NK-92 treated with Interleukin-12 subunit alpha and Interleukin-12 subunit beta, amount 100 ng/mL, for 24 hours (cell line): Measurements from ENCODE around the gene GABBR2.

ENCODE experiments used
- DNase-seq: peaks from one replicate; lab custom pipeline; 2025; lab: John Stamatoyannopoulos, UW

Gene GABBR2

DNA sequence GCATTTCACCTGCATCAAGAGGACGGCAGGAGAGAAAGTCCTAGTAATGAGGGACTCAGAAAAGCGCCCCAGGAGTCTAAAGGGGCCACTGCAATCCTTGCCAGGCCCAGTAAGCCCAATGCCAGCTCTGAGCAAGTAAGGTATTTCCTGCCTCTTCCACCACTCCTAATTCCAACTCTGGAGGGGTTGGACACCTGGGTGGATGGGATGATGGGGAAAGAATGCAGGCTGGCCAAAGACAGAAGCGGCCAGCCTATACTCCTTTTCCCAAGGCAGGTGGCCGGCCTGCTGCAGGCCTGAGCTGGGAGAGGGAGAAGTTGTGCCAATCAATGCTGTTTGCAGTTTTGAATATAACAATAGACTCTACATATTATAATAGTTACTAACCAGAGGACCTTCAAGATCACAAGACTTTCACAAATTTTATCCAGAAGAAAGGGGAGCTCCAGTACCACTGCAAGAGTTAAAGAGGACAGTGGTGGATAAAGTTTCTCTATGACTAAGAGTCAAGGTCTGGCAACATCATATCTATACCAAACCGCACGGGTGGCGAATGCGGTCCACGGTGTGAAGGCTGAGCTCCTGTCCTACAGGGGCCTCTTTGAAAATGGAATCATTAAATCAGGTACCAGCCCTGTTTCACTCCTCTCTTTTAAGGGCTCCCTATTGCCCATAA, 338.3 kb downstream of the GABBR2 start:
- no peak for DNase-seq

DNA sequence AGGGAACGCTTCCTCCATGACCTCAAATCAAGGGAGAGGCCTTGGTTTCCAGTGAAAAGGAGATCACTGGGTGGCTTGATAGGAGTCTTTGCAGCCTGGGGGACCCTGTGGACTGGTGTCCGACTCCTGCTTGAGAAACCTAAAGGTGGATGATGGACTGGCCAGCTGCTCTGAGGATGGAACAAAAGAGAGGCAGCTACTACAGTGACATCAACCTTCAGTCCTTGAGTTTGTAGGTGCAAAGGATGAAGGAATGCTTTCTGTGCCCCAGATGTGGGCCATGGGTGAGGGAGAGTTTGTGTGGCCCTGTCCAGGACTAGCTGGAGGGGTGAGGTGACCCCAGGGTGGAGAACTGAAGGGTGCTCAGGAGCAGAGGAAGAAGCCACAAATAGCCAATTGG, 338.8 kb downstream of the GABBR2 start:
- no peak for DNase-seq

DNA sequence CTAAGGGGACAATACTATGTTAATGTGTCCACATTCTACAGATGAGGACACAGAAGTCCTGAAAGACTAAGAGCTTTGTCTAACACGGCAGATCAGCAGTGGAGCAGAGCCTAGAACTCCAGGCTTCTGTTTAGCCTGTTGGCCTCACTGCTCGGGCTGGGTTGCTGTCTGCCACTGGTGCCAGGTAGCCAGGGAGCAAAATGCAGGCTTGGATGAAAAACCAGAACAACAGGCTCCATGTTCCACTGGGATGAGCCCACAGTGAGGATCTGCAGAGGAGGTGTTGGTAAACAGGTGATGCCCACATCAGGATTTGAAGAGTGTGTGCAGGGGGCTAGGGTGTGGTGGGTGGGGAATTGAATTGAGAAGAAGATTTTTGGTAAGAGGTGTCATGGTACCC, 339.3 kb downstream of the GABBR2 start:
- no peak for DNase-seq

DNA sequence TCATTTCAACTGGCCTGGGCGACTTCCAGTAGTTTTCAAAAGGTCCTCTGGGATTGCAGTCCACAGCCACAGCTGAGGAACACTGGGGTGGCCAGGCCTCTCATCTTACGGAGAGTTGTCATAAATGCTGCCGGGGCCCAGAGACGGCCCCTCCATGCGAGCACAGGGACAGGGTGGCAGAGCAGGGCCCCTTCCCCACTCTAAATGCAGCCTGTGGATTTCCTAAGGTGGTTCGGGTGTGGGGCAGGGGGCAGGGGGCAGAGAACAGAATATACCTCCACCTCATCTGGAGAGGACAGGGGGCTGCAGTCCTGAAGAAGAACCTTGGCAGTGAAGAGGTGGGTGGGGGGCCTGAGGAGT, 339.7 kb downstream of the GABBR2 start:
- no peak for DNase-seq

DNA sequence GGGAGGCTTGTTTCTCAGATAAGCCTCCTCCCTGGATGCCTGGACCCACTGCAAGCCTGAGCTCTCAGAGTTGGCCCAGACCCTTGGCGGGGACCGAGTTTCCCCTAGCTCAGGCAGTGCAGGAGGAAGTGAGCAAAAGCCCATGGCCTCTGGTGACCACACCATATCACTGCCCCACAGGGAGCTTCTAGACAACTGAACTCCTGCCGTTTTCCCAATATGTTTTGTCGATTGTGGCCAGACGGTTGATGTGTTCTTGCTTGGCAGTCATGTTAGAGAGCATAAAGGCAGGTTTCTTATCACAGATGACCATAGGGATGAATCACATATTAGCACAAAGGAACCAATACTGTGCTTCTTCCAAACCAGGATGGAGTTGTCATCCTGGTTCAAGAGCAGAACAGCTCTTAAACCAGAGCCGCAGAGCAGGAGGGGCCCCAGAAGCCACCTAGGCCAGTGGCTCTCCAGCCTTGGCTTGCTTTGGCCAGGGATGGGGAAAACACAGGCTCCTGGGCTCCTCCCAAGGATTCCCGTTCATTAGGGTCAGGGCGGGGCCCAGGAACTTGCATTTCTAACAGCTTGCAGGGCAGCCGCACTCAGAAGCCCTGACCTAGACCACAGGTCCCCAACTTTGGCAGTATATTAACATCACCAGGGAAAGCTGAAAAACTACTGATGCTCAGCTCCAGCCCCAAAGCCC, 340.2 kb downstream of the GABBR2 start:
- no peak for DNase-seq

DNA sequence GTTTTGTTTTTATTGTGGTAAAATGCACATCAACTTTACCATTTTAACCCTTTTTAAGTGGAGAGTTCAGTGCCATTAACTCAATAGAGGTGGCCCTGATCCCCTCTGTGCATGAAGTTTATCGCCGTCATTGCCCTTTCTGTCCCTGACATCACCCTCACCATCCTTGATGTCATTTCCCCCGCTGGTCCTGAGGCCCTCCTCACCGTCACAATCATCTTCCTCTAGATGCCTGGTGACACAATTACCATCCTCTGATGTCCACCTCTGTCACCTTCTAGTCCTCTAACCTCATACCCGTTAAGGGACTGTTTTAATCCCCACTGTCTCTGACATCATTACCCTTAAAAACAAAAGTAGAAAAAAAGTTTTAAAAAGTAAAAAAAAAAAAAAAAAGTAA, 340.8 kb downstream of the GABBR2 start:
- DNase-seq, result no peak

DNA sequence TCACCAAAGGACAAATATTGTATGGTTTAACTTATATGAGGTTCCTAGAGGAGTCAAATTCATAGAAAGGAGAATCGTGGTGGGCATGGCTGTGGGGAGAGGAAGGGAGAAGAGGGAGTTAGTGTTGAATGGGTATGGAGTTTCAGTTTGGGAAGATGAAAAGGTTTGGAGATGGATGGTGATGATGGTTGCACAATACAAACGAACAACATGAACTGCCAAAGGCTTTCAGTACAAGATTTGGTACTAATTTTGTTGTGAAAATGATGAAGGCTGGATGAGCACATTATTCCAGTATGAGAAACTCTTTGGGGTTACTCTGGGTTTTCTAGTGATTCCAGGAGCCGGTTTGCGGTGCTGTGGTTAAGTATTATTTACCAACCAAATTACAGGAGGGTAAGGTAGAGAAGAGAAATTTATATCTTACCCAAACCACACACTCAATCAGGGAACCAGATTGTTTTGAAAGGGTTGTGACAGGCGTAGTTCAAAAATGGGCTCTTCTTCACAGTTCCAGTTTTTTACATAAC, 341.3 kb downstream of the GABBR2 start:
- DNase-seq, result no peak

DNA sequence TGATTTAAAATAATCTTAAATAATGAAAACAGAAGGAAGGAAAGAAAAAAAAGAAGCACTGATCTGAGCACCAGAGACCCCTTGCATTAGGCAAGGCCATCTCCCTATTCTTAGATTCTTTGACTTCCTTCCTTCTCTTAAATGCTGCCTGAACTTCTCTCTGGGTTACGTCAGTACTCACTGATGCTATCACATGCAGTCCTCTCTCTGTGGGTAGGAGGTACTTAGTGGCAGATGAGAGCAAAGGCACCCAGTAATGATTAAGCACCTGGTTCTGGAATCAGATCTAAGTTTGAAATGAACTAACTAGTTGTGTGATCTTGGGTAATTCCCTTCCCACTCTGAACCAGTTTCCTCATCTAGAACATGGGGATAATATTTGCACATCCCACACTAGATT, 343.0 kb downstream of the GABBR2 start:
- no peak for DNase-seq

DNA sequence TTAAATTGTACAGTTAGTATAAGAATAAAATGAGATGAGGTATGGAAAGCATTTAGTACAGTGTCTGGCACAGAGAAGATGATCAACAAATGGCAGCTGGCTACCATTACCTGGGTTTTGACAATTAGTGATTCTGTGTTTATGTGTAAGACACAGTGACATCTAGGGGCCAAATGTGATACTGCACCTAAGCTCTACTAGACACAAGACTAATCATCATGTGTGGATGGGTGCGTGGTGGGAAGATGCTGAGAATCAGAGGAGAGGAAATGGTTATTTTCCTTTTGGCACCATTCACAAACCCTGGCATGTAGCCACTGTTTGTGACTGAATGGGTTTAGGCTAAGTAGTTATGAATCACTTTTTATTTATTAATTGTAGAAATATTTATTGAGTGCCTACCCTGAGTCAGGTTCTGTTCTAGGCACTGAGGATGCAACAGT, 343.5 kb downstream of the GABBR2 start:
- no peak for DNase-seq

DNA sequence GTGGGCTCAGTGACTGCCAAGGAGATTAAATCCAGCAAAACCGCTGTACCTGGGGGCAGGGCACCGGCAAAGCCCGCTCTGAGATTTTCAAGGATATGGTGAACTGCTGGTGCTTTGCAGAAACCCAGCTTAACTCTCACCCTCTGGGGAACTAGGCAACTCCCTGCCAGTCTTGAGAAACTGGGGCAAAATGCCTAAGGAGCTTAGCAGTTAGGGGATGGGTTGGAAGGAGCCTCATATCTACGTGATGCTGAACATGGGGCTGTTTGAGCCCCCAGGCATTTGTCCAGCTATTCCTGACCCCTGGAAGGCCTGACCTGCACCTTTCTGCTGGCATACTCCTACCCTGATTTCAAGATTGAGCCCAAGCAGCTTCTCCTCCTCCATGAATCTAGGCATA, 344.6 kb downstream of the GABBR2 start:
- DNase-seq, result no peak

DNA sequence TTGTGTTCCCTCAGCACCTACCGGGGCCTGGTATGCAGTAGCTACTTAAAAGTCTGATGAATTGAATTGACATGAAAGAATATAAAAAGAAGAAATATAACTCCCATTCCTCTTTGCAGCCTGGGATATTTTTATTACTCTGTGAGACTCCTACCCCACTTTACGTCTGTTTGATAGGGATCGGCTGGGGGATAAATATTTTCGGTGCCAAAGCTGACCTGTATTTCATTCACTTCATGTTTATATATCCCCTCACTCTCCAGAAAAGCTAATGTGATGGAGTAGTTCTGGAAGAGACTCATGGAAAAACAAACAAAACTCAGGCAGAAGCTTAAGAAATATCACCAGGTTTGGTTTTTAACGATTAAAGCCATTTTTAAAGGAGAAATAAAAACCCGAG, 345.1 kb downstream of the GABBR2 start:
- DNase-seq, result no peak

DNA sequence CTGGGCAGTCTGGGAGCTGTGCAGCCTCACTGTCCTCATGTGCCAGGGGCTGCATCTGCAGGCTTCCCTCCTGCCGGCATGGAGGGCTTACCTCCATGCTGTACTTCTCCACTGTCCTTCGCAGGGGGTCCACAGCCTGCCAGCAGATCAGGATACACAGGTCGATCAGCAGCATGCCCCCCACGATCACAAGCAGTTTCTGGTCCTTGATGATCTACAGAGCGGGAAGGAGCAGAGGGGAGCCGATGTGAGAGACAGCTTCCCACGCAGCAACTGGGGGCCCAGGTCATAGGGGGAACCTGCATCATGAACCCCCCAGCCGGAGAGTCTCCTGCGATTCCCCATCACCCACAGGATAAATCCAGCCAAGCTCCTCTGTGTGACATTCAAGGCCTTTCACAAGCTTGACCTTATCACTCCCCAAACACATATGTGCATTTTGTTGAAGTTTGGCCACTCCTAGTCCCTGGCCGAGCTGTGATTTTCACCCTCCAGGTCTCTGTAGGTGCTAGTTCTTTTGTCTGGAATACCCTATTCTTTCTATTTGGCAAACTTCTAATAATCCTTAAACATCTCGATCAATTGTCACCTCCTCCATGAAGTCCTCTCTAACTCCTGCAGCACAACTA, 346.0 kb downstream of the GABBR2 start:
- no peak for DNase-seq

DNA sequence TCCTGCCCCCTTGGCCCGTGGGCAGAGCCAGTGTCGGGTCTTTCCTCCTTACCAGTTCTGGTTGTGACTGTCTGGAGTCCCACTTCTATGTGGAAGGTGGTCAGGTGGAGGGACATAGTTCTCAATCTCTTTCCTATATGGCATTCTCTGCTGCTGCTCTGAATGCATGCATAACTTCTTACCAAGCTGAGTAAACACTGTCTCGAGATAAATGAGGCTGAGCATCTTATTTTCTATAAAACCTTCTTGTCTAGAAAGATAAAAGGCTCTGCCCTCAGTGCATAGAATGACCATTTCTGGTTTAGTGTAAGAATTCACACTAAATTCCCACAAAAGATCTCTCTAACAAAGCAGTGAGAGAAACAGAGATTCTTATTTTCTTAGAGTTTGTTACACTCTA, 347.1 kb downstream of the GABBR2 start:
- DNase-seq, result no peak

DNA sequence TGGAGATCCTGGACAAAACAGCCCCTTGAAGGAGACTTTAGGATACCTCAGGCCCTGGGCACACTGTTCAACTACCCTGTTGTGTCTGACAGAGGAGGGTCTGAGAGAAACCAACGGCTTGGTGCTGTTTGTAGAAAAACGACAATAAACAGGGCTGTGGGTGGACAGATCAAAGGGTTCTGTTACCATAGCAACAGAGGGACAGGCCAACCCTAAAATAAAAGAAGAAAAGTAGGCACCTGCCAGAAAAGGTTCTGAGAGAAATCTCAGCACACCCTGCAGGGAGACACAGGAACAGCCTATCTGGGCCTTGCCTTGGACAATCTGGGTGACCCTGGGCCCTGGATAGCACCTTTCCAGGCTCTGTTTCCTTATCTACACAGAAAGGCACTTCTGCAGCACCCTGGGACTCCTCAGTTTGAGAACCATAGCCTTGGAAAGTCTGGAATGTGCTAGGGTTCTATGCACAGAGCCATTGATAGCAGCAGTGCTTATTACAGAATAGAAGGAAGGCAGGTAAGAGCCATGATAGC, 348.5 kb downstream of the GABBR2 start:
- no peak for DNase-seq

DNA sequence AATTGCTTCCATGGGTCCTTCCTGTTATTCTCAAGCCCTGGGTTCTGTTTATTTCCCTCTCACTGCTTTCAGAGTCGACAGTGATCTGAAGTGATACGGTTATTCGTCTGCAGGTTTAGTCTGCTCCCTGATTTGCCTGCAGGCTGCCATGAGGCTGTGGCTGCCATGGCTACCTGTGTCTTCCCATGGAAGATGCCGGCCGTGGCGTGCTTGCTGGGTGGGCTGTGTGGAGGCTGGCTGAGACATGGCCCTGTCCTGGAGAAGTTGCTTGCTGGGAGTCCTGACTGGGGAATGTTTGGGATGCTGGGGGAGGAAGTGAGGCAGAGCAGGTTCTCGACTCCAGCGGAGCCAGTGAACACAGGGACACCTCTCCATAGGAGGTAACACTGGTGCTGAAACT, 349.2 kb downstream of the GABBR2 start:
- DNase-seq, result no peak

DNA sequence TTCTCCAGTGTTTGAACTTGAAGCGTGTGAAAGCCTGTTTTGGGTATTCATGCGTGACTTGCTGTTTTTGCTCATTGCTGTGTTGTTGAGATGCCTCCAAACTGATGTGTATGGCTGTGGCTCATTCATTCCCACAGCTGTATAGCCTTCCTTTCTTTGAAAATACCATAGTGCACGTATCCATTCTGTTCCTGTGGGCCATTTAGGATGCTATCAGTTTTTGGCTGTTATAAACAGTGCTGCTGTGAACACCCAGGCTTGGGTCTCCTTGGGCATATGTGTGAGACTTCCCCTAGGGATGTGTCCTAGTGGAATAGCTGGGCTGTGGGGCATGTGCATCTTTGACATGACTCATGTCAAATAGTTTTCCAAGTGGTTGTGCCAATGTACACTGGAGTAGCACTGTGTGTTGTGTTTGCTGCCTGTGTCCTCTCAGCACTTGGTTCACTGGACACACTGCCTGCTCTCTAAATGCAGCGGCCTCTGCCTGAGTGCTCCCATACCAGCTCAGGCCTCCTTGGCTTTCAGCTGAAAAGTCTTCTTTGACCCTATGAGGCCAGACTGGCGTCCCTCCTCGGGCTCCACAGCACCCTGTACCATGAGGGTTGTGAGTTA, 350.7 kb downstream of the GABBR2 start:
- no peak for DNase-seq

DNA sequence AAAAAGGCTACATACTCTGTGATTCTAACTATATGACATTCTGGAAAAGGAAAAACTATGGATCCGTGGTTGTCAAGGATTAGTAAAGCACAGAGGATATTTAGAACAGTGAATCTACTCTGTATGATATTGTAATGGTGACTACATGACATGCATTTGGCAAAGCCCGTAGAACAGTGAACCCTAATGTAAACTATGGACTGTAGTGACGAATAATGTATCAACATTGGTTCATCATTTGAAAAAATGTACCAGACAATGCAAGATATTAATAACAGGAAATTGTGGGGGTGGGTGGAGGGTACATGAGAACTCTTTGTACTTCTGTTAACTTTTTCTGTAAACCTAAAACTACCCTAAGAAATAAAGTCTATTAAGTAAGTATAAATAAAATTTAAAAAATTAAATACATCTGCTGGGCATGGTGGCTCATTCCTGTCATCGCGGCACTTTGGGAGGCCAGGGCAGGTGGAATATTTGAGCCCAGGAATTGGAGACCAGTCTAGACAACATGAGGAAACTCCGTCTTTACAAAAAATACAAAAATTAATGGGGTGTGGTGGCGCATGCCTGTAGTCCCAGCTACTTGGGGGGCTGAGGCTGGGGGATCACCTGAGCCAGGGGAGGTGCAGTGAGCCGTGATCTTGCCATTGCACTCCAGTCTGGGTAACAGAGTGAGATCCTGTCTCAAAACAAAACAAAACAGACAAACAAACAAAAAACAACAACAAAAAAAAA, 351.6 kb downstream of the GABBR2 start:
- DNase-seq, result no peak

DNA sequence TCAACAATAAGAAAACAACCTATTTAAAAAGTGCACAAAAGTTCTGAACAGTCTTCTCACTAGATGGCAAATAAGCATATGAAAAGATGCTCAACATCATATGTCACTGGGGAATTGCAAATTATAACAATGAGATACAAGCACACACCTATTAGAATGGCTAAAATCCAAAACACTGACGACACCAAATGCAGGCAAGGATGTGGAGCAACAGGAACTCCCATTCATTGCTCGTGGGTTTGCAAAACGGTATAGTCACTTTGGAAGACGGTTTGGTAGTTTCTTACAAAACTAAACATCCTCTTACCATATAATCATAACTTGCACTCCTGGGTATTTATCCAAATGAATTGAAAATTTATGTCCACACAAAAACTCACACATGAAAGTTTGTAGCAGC, 352.4 kb downstream of the GABBR2 start:
- no peak for DNase-seq

DNA sequence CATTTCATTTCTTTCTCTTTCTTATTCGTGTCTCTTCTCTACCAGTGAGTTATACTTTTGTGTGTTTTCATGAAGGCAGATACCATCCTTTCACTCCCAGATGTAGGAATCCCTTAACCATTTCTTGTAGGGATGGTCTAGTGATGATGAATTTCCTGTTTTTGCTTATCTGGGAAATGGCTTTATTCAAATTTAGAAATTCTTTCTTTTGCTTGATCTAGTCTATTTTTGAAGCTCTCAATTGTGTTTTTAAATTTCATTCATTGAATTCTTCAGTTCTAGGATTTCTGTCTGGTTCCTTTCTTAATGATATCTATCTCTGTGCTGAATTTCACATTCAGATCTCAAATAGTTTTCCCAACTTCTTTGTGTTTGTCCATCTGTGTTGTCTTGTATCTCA, 357.4 kb downstream of the GABBR2 start:
- no peak for DNase-seq

DNA sequence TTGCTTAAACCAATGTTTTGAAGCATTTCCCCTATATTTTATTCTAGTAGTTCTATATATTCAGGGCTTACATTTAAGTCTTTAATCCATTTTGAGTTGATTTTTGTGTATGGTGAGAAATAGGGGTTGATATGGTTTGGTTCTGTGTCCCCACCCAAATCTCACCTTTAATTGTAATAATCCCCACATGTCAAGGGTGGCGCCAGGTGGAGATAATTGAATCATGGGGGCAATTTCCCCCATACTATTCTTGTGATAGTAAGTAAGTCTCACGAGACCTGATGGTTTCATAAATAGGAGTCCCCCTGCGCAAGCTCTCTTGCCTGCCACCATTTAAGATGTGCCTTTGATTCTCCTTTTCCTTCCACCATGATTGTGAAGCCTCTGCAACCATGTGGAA, 361.1 kb downstream of the GABBR2 start:
- DNase-seq, result no peak

DNA sequence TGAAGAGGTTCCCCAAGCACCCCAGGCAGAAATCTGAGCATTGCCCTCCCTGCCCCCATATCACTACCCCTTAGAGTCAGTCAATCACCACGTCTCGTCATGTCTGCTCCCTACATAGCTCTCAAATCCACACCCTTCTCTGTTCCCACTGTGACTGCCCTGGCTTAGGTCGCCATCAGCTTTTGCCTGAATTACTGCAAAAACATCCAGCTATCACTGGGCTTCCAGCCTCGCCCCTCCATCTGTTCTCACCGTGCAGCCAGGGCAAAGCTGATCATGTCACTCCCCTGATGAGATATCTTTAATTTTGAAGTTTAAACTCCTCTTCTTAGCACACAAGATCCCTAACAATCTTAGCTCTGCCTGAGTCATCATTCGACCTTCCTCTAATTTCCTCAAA, 363.7 kb downstream of the GABBR2 start:
- DNase-seq, result no peak

DNA sequence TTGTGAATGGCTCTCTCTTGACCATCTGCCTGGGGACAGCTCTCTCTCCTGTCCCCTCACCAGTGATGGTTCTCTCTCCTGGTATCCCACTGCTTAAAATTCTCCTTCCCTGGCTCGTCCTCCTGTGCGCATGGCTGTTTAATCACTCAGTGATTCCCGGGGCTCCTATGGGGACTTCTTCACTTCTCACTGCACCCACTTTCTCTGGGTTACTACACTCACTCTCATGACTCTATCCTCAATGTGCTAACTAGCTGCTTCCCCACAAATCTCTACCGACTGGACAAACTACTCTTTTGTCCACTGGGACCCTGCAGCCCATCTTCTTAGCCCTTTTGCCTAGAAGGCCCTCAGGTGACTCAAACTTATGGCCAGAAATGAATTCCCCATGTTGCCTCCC, 364.2 kb downstream of the GABBR2 start:
- no peak for DNase-seq
